GM12891 (cell line): ENCODE measurements around the gene ADAR.

Experiments used
- DNase-seq: peaks from one replicate; pipeline ENCODE4 v3.0.0; 2011; ENCODE audit warnings: low spot score; ENCODE audit not compliant: insufficient read length
- FAIRE-seq: peaks from 2 replicates; lab custom pipeline; 2011; peaks lifted over from hg19 to GRCh38; lab: Jason Lieb, UNC
- PAX5 ChIP-seq: IDR thresholded peaks from 2 replicates; pipeline ENCODE4 v1.6.1; 2011; ENCODE audit warnings: low read length, moderate library complexity, mild to moderate bottlenecking; ENCODE audit not compliant: insufficient read depth, severe bottlenecking
- POLR2A ChIP-seq: IDR thresholded peaks from 2 replicates; pipeline ENCODE4 v1.6.1; 2011; ENCODE audit warnings: low read depth, low read length, control low read depth
- POLR2AphosphoS5 ChIP-seq: IDR thresholded peaks from 2 replicates; pipeline ENCODE4 v1.6.1; 2011; ENCODE audit warnings: low read depth, low read length, control low read depth
- POU2F2 ChIP-seq: IDR thresholded peaks from 2 replicates; pipeline ENCODE4 v1.6.1; 2011; ENCODE audit warnings: low read depth, mild to moderate bottlenecking, control low read depth, low read length, moderate library complexity
- SPI1 ChIP-seq: IDR thresholded peaks from 2 replicates; pipeline ENCODE4 v1.6.1; 2011; ENCODE audit warnings: low read depth, low read length, control low read depth
- TAF1 ChIP-seq: IDR thresholded peaks from 2 replicates; pipeline ENCODE4 v1.6.1; 2011; ENCODE audit warnings: low read depth, low read length, control low read depth

ADAR gene

GRCh38 chr1:154586641-154587040 lies 21.3 kb downstream of the ADAR start:
- FAIRE-seq, result no peak
- DNase-seq, result no peak
- TF ChIP-seq POLR2A (no peak), TAF1 (no peak), SPI1 (no peak), POLR2AphosphoS5 (no peak)

- DNase-seq, result no peak
- FAIRE-seq, result no peak
- TF ChIP-seq PAX5 (no peak), POLR2A (no peak), TAF1 (no peak), SPI1 (no peak), POLR2AphosphoS5 (no peak), POU2F2 (no peak)
Measured at GRCh38 chr1:154586231-154586630, 21.8 kb downstream of the ADAR start.

- DNase-seq (no peak), FAIRE-seq (no peak)
- TF ChIP-seq POU2F2 (no peak), POLR2AphosphoS5 (no peak), SPI1 (peak; percentile 58), TAF1 (no peak), POLR2A (no peak)
Measured at GRCh38 chr1:154584267-154584994, 23.6 kb downstream of the ADAR start.

GRCh38 chr1:154583773-154584172 lies 24.2 kb downstream of the ADAR start:
- FAIRE-seq (no peak), DNase-seq (no peak)
- no peak for TF ChIP-seq POU2F2
- TF ChIP-seq POLR2A, result 0 out of 2 replicates have a peak, but pooled peaks have one; percentile 15

GRCh38 chr1:154582885-154583284 lies 25.1 kb downstream of the ADAR start:
- no peak for DNase-seq
- TF ChIP-seq POLR2A, result 0 out of 2 replicates have a peak, but pooled peaks have one; percentile 11
- TF ChIP-seq SPI1, result no peak
- TF ChIP-seq TAF1, result no peak
- FAIRE-seq, result no peak

GRCh38 chr1:154581766-154582165 lies 26.2 kb downstream of the ADAR start:
- FAIRE-seq (no peak), DNase-seq (no peak)
- TF ChIP-seq POLR2A (no peak), TAF1 (no peak), POU2F2 (no peak), SPI1 (no peak), POLR2AphosphoS5 (no peak), PAX5 (no peak)

GRCh38 chr1:154579374-154579773 lies 28.6 kb downstream of the ADAR start:
- TF ChIP-seq TAF1 (no peak), POLR2AphosphoS5 (0 out of 2 replicates have a peak, but pooled peaks have one; percentile 57)
- DNase-seq (no peak), FAIRE-seq (no peak)

- FAIRE-seq (no peak), DNase-seq (no peak)
- 0 out of 2 replicates have a peak, but pooled peaks have one; percentile 3 for TF ChIP-seq POLR2AphosphoS5
- no peak for TF ChIP-seq POU2F2
- peak; percentile 0; the same call in 1 of the 2 replicates for TF ChIP-seq POLR2A
Measured at GRCh38 chr1:154578058-154578418, 29.9 kb downstream of the ADAR start.

- FAIRE-seq, result no peak
- TF ChIP-seq POLR2A (peak; percentile 30; the same call in 1 of the 2 replicates), PAX5 (no peak)
- no peak for DNase-seq
Measured at GRCh38 chr1:154577346-154578057, 30.5 kb downstream of the ADAR start.

- no peak for DNase-seq
- FAIRE-seq, result no peak
- 0 out of 2 replicates have a peak, but pooled peaks have one; percentile 13 for TF ChIP-seq POLR2AphosphoS5
- no peak for TF ChIP-seq PAX5
Measured at GRCh38 chr1:154575951-154576566, 31.9 kb downstream of the ADAR start.
